K562 (cell line): ENCODE measurements around the gene ANO6. TPM values are rescaled to one million over a fixed set of nuclear protein-coding genes. Genes with fewer than 3 reads are reported as not detected.

Experiments used
- ARID3B ChIP-seq: fragments of 250-450 bp; sonication (Bioruptor Pico); IDR thresholded peaks from 2 replicates; pipeline ENCODE4 v1.4.0; 2020; ENCODE audit warnings: borderline replicate concordance
- ASH1L ChIP-seq: fragments of 450-650 bp; IDR thresholded peaks from 2 replicates; pipeline ENCODE4 v1.6.1; 2018; ENCODE audit warnings: borderline replicate concordance, mild to moderate bottlenecking, low read depth; ENCODE audit not compliant: partially characterized antibody
- CREB1 ChIP-seq, 2 experiments: sonication (generic) in 1 of 2; formaldehyde crosslinking in 1 of 2; IDR thresholded peaks; 2 replicates each; pipeline versions ENCODE4 v1.6.1 to v1.8.0; 2012 to 2022; ENCODE audit warnings: inconsistent platforms in 1 of 2, mild to moderate bottlenecking in 1 of 2, missing genetic modification reagents in 1 of 2, moderate library complexity in 1 of 2
- GTF2A2 ChIP-seq: IDR thresholded peaks from 2 replicates; pipeline ENCODE4 v1.6.1; 2016; ENCODE audit warnings: mild to moderate bottlenecking, missing genetic modification characterization, missing compliant biosample characterization
- NFIC ChIP-seq: fragments of 450-650 bp; IDR thresholded peaks from 2 replicates; pipeline ENCODE4 v1.6.1; 2017; ENCODE audit warnings: mild to moderate bottlenecking, inconsistent platforms
- NUFIP1 ChIP-seq: fragments of 450-650 bp; IDR thresholded peaks from 2 replicates; pipeline ENCODE4 v1.6.1; 2018; ENCODE audit not compliant: partially characterized antibody
- POLR2A ChIP-seq: fragments of 450-650 bp; conservative IDR thresholded peaks from 2 replicates; pipeline ENCODE4 v1.6.1; 2016
- PRDM10 ChIP-seq: fragments of 450-650 bp; IDR thresholded peaks from 2 replicates; pipeline ENCODE4 v1.6.1; 2018; ENCODE audit not compliant: partially characterized antibody
- RBM34 ChIP-seq: fragments of 200-400 bp; formaldehyde crosslinking; IDR thresholded peaks from 2 replicates; pipeline ENCODE4 v1.6.1; 2018; ENCODE audit warnings: low read length, borderline replicate concordance; ENCODE audit not compliant: insufficient read depth
- RNF219 ChIP-seq: fragments of 250-450 bp; sonication (Bioruptor Pico); IDR thresholded peaks from 2 replicates; pipeline ENCODE4 v1.5.0; 2022; ENCODE audit warnings: mild to moderate bottlenecking
- SLC30A9 ChIP-seq: fragments of 250-450 bp; sonication (Bioruptor Pico); IDR thresholded peaks from 2 replicates; pipeline ENCODE4 v1.8.0; 2022; ENCODE audit warnings: mild to moderate bottlenecking, moderate library complexity
- SMARCA5 ChIP-seq: fragments of 450-650 bp; IDR thresholded peaks from 2 replicates; pipeline ENCODE4 v1.6.1; 2016
- SPI1 ChIP-seq: IDR thresholded peaks from 2 replicates; pipeline ENCODE4 v1.6.1; 2011; ENCODE audit warnings: low read depth, low read length, control low read depth, borderline replicate concordance
- TRIM25 ChIP-seq: fragments of 450-650 bp; IDR thresholded peaks from 2 replicates; pipeline ENCODE4 v1.7.0; 2016; ENCODE audit warnings: borderline replicate concordance
- ZNF444 ChIP-seq: fragments of 250-450 bp; sonication (Bioruptor Pico); IDR thresholded peaks from 2 replicates; pipeline ENCODE4 v1.4.0; 2020; ENCODE audit warnings: mild to moderate bottlenecking, moderate library complexity
- ZNF766 ChIP-seq: fragments of 200-800 bp; sonication (Bioruptor generic); conservative IDR thresholded peaks from 2 replicates; pipeline ENCODE4 v1.6.1; 2016; ENCODE audit warnings: missing genetic modification characterization, missing compliant biosample characterization
- ZNF785 ChIP-seq: fragments of 250-450 bp; sonication (Bioruptor Pico); IDR thresholded peaks from 2 replicates; pipeline ENCODE4 v1.4.0; 2020; ENCODE audit warnings: mild to moderate bottlenecking
- polyA plus RNA-seq, 8 experiments: library from polyadenylated mRNA; depleted of rRNA in 4 of 8; stranded (reverse) in 5 of 8; unstranded in 3 of 8; fragments of >200 nt; fragmentation: Nextera tagmentation in 2 of 8; fragmentation: Illumina TruSeq in 1 of 8; extraction: Ambion mirVana in 2 of 8; extraction: Trizol in 1 of 8; gene quantifications; 2 replicates each; pipeline versions ENCODE4 v1.2.1 to v1.2.3, GENCODE V29; 2011 to 2014; ENCODE audit warnings: inconsistent platforms in 1 of 8, missing spikeins in 1 of 8
- total RNA-seq, 7 experiments: library from RNA; depleted of rRNA in 6 of 7; stranded (reverse); fragments of >200 nt in 6 of 7; fragmentation: Illumina TruSeq in 2 of 7; extraction: Trizol in 2 of 7; gene quantifications; 2 replicates each; pipeline versions ENCODE4 v1.2.1 to v1.2.3, GENCODE V29; 2011 to 2021; ENCODE audit warnings: low replicate concordance in 1 of 7

Gene ANO6
- total and polyA plus RNA-seq, 9 of the 15 experiments (the other 6 are each of a cell fraction or from before 2014, with no cell fraction given), result 3.5 to 24.7 (median 20.3) TPM

GRCh38 chr12:45215419-45216229, at the start of gene ANO6 (continued):
- TF ChIP-seq ZNF444 (CRISPR knock-in tag) (no peak), SLC30A9 (no peak), CREB1 (IDR thresholded peaks at IDR 0.05) (no peak), CREB1 (CRISPR knock-in tag; IDR thresholded peaks at IDR 0.05) (peak; percentile 50; the same call in 1 of the 2 replicates), SPI1 (peak; percentile 55; the same call in 1 of the 2 replicates), PRDM10 (no peak), RNF219 (CRISPR knock-in tag) (no peak), NFIC (0 out of 2 replicates have a peak, but pooled peaks have one; percentile 1), ZNF785 (CRISPR knock-in tag) (no peak), ASH1L (peak; percentile 49), NUFIP1 (no peak), ZNF766 (0 out of 2 replicates have a peak, but pooled peaks have one; percentile 19), RBM34 (no peak), GTF2A2 (tag) (no peak), TRIM25 (no peak), POLR2A (peak; percentile 89), ARID3B (CRISPR knock-in tag) (no peak), SMARCA5 (peak; percentile 43; the same call in 1 of the 2 replicates)
